Chondrocyte (in vitro differentiated cells): ENCODE data around the gene C2CD3. TPM values are rescaled to one million over a fixed set of nuclear protein-coding genes. Genes with fewer than 3 reads are reported as not detected.

Experiments
- DNase-seq: peaks from one replicate; pipeline ENCODE4 v3.0.0; 2021; ENCODE audit warnings: mixed read lengths, low spot score
- H3K27ac Mint-ChIP-seq: one replicate; pipeline ENCODE4 v1.8.0; 2021; ENCODE audit warnings: mild to moderate bottlenecking, moderate library complexity, mixed read lengths; ENCODE audit not compliant: unreplicated experiment
- H3K27me3 Mint-ChIP-seq: 2 replicates; pipeline ENCODE4 v1.8.0; 2021; ENCODE audit warnings: low read depth, mixed read lengths
- H3K36me3 Mint-ChIP-seq: 2 replicates; pipeline ENCODE4 v1.8.0; 2021; ENCODE audit warnings: low read depth, mixed read lengths
- H3K4me1 Mint-ChIP-seq: 2 replicates; pipeline ENCODE4 v1.8.0; 2021; ENCODE audit warnings: low read depth, mild to moderate bottlenecking, mixed read lengths
- H3K4me3 Mint-ChIP-seq: one replicate; pipeline ENCODE4 v1.8.0; 2021; ENCODE audit warnings: mild to moderate bottlenecking, moderate library complexity, mixed read lengths; ENCODE audit not compliant: unreplicated experiment
- H3K9me3 Mint-ChIP-seq: 2 replicates; pipeline ENCODE4 v1.8.0; 2021; ENCODE audit warnings: low read depth, mixed read lengths
- CTCF ChIP-seq: fragments of 200-600 bp; sonication (generic); IDR thresholded peaks from 2 replicates; pipeline ENCODE4 v1.5.0; 2021; ENCODE audit warnings: antibody characterized with exemption, mild to moderate bottlenecking, moderate library complexity
- total RNA-seq: library from RNA; stranded (reverse); gene quantifications from 3 replicates; pipeline ENCODE4 v1.2.1, GENCODE V29; 2021

The C2CD3 gene
- total RNA-seq, 1 donor from 2014 or later: 14.7 TPM

- no peak for DNase-seq
- Mint-ChIP-seq H3K27me3 (no peaks in the 10 kb centered on the region), H3K36me3 (peaks cover 2% of the 10 kb centered on the region), H3K4me1 (peaks cover 16% of the 10 kb centered on the region), H3K9me3 (no peaks in the 10 kb centered on the region), H3K27ac (no peak overlapping the region), H3K4me3 (no peak overlapping the region)
- no peak for TF ChIP-seq CTCF
Observed at GRCh38 chr11:74171997-74172396, 1.2 kb upstream of the C2CD3 start.

GRCh38 chr11:74171630-74171968, 797 bp upstream of the C2CD3 start:
- Mint-ChIP-seq H3K36me3 (peaks cover 2% of the 10 kb centered on the region), H3K4me1 (peaks cover 16% of the 10 kb centered on the region), H3K27ac (no peak overlapping the region), H3K4me3 (no peak overlapping the region), H3K27me3 (no peaks in the 10 kb centered on the region), H3K9me3 (no peaks in the 10 kb centered on the region)
- no peak for TF ChIP-seq CTCF
- no peak for DNase-seq

- DNase-seq: no peak
- Mint-ChIP-seq H3K27ac (no peak overlapping the region), H3K36me3 (no peaks in the 10 kb centered on the region), H3K9me3 (no peaks in the 10 kb centered on the region), H3K27me3 (no peaks in the 10 kb centered on the region), H3K4me1 (peaks cover 16% of the 10 kb centered on the region), H3K4me3 (no peak overlapping the region)
- TF ChIP-seq CTCF: no peak
Observed at GRCh38 chr11:74169738-74170458, 904 bp downstream of the C2CD3 start.

GRCh38 chr11:74168838-74169237, 2.0 kb downstream of the C2CD3 start:
- Mint-ChIP-seq H3K27me3 (no peaks in the 10 kb centered on the region), H3K4me3 (no peak overlapping the region), H3K27ac (no peak overlapping the region), H3K36me3 (peaks cover 3% of the 10 kb centered on the region), H3K9me3 (no peaks in the 10 kb centered on the region), H3K4me1 (peaks cover 7% of the 10 kb centered on the region)
- TF ChIP-seq CTCF: no peak
- DNase-seq: no peak

- H3K9me3 Mint-ChIP-seq: no peaks in the 10 kb centered on the region
- H3K27ac Mint-ChIP-seq: peak overlapping the region; percentile 41
- DNase-seq: no peak
- H3K36me3 Mint-ChIP-seq: peaks cover 6% of the 10 kb centered on the region
- H3K4me3 Mint-ChIP-seq: no peak overlapping the region
- TF ChIP-seq CTCF: no peak
- peaks cover 10% of the 10 kb centered on the region for H3K4me1 Mint-ChIP-seq
- no peaks in the 10 kb centered on the region for H3K27me3 Mint-ChIP-seq
Observed at GRCh38 chr11:74162681-74163467, 7.9 kb downstream of the C2CD3 start.
